Neural crest cell (in vitro differentiated cells): Measurements from ENCODE around the gene TOP3A. TPM values are rescaled to one million over a fixed set of nuclear protein-coding genes. Genes with fewer than 3 reads are reported as not detected.

Experiments
- DNase-seq: peaks from one replicate; pipeline ENCODE4 v3.0.0; 2021; ENCODE audit warnings: low read depth, mixed read lengths, low spot score
- H3K27ac Mint-ChIP-seq: one replicate; pipeline ENCODE4 v1.8.0; 2021; ENCODE audit warnings: mild to moderate bottlenecking, mixed read lengths; ENCODE audit not compliant: unreplicated experiment
- H3K27me3 Mint-ChIP-seq: 2 replicates; pipeline ENCODE4 v1.8.0; 2021; ENCODE audit warnings: low read depth, mild to moderate bottlenecking, mixed read lengths
- H3K36me3 Mint-ChIP-seq: 2 replicates; pipeline ENCODE4 v1.8.0; 2021; ENCODE audit warnings: low read depth, mild to moderate bottlenecking, mixed read lengths
- H3K4me1 Mint-ChIP-seq: 2 replicates; pipeline ENCODE4 v1.8.0; 2021; ENCODE audit warnings: mixed read lengths
- H3K4me3 Mint-ChIP-seq: one replicate; pipeline ENCODE4 v1.8.0; 2021; ENCODE audit warnings: mild to moderate bottlenecking, mixed read lengths
- H3K9me3 Mint-ChIP-seq: 2 replicates; pipeline ENCODE4 v1.8.0; 2021; ENCODE audit warnings: mixed read lengths
- CTCF ChIP-seq: fragments of 200-600 bp; sonication (generic); conservative IDR thresholded peaks from 2 replicates; pipeline ENCODE4 v1.5.0; 2021; ENCODE audit warnings: antibody characterized with exemption, mild to moderate bottlenecking
- total RNA-seq: library from RNA; stranded (reverse); gene quantifications from 2 replicates; pipeline ENCODE4 v1.2.1, GENCODE V29; 2021

Gene TOP3A
- total RNA-seq, 1 donor from 2014 or later = 107 TPM

- no peak for DNase-seq
- Mint-ChIP-seq H3K36me3 (peaks cover 4% of the 10 kb centered on the region), H3K27me3 (no peaks in the 10 kb centered on the region), H3K4me3 (peak overlapping the region; percentile 74), H3K27ac (peak overlapping the region; percentile 12), H3K4me1 (peaks cover 31% of the 10 kb centered on the region), H3K9me3 (no peaks in the 10 kb centered on the region)
- TF ChIP-seq CTCF = no peak
Measured at GRCh38 chr17:18318771-18319450, 4.1 kb upstream of the TOP3A start.

- DNase-seq = no peak
- H3K27ac Mint-ChIP-seq = no peak overlapping the region
- peaks cover 4% of the 10 kb centered on the region for H3K36me3 Mint-ChIP-seq
- H3K4me3 Mint-ChIP-seq = peak overlapping the region; percentile 74
- peaks cover 39% of the 10 kb centered on the region for H3K4me1 Mint-ChIP-seq
- no peaks in the 10 kb centered on the region for H3K27me3 Mint-ChIP-seq
- no peaks in the 10 kb centered on the region for H3K9me3 Mint-ChIP-seq
- TF ChIP-seq CTCF = no peak
Measured at GRCh38 chr17:18318117-18318516, 3.3 kb upstream of the TOP3A start.

- Mint-ChIP-seq H3K9me3 (no peaks in the 10 kb centered on the region), H3K27me3 (no peaks in the 10 kb centered on the region), H3K4me1 (peaks cover 53% of the 10 kb centered on the region), H3K36me3 (peaks cover 9% of the 10 kb centered on the region), H3K27ac (no peak overlapping the region), H3K4me3 (peak overlapping the region; percentile 95)
- no peak for DNase-seq
- no peak for TF ChIP-seq CTCF
Measured at GRCh38 chr17:18315961-18316360, 1.2 kb upstream of the TOP3A start.

- no peak for TF ChIP-seq CTCF
- Mint-ChIP-seq H3K4me3 (peak overlapping the region; percentile 95), H3K9me3 (no peaks in the 10 kb centered on the region), H3K27ac (peak overlapping the region; percentile 99), H3K4me1 (peaks cover 54% of the 10 kb centered on the region), H3K27me3 (no peaks in the 10 kb centered on the region), H3K36me3 (peaks cover 10% of the 10 kb centered on the region)
- DNase-seq = no peak
Measured at GRCh38 chr17:18315562-18315922, 748 bp upstream of the TOP3A start.

GRCh38 chr17:18314059-18314730, 599 bp downstream of the TOP3A start:
- peak overlapping the region; percentile 95 for H3K4me3 Mint-ChIP-seq
- no peaks in the 10 kb centered on the region for H3K9me3 Mint-ChIP-seq
- peaks cover 14% of the 10 kb centered on the region for H3K36me3 Mint-ChIP-seq
- TF ChIP-seq CTCF = no peak
- peak overlapping the region; percentile 99 for H3K27ac Mint-ChIP-seq
- DNase-seq = no peak
- peaks cover 47% of the 10 kb centered on the region for H3K4me1 Mint-ChIP-seq
- H3K27me3 Mint-ChIP-seq = no peaks in the 10 kb centered on the region
